ENCODE data around the gene PAH. TPM values are rescaled to one million over a fixed set of nuclear protein-coding genes. Genes with fewer than 3 reads are reported as not detected.

Gene PAH
- total RNA-seq, 2 experiments from 2014 or later, result not detected

DNA sequence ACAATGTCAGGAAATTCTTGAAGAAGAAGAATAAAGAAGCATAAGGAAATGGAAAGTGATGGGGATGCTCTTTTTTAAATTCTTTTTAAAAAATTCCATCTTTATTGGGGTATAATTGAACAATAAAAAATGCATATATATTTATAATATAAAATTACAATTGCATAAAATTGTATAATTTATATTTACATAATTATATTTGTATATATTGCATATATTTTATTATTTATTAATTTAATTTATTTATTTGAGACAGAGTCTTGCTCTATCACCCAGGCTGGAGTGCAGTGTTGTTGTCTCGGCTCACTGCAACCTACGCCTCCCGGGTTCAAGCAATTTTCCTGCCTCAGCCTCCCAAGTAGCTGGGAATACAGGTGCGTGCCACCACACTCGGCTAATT, 36.3 kb downstream of the PAH start:
- CTCF ChIA-PET, result no interaction called here
- Mint-ChIP-seq H3K27me3 (peaks cover 41% of the 10 kb centered on the region), H3K4me3 (no peak overlapping the region), H3K4me1 (ENCODE audit: low read depth) (no peaks in the 10 kb centered on the region), H3K36me3 (ENCODE audit: low read depth) (no peaks in the 10 kb centered on the region), H3K9me3 (no peaks in the 10 kb centered on the region), H3K27ac (no peak overlapping the region)
- POLR2A ChIA-PET, result no interaction called here
- no peak overlapping the region for H3K4me3 ChIP-seq (ENCODE audit: low read length)
- TF ChIP-seq, protein P1, sequence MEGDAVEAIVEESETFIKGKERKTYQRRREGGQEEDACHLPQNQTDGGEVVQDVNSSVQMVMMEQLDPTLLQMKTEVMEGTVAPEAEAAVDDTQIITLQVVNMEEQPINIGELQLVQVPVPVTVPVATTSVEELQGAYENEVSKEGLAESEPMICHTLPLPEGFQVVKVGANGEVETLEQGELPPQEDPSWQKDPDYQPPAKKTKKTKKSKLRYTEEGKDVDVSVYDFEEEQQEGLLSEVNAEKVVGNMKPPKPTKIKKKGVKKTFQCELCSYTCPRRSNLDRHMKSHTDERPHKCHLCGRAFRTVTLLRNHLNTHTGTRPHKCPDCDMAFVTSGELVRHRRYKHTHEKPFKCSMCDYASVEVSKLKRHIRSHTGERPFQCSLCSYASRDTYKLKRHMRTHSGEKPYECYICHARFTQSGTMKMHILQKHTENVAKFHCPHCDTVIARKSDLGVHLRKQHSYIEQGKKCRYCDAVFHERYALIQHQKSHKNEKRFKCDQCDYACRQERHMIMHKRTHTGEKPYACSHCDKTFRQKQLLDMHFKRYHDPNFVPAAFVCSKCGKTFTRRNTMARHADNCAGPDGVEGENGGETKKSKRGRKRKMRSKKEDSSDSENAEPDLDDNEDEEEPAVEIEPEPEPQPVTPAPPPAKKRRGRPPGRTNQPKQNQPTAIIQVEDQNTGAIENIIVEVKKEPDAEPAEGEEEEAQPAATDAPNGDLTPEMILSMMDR (IDR thresholded peaks at IDR 0.05), result no peak
- peaks cover 2% of the 10 kb centered on the region for H3K4me1 ChIP-seq (ENCODE audit: insufficient read depth, low read length)
- DNase-seq (no peak), ATAC-seq (ENCODE audit: poor library complexity) (no peak)
- no peak overlapping the region for H3K27ac ChIP-seq (ENCODE audit: low read depth in 1 of 2, low read length in 2 of 2)
- intact Hi-C loops (cut with DNase I, micrococcal nuclease), result no loop called here
- H3K36me3 ChIP-seq (ENCODE audit: insufficient read depth, low read length), result no peaks in the 10 kb centered on the region
- H3K9me3 ChIP-seq (ENCODE audit: control insufficient read depth in 1 of 2, insufficient read depth in 1 of 2, low read length in 2 of 2), result no peaks in the 10 kb centered on the region
- H3K27me3 ChIP-seq (ENCODE audit: control insufficient read depth in 1 of 2, insufficient read depth in 2 of 2, low read length in 2 of 2), result no peaks in the 10 kb centered on the region

DNA sequence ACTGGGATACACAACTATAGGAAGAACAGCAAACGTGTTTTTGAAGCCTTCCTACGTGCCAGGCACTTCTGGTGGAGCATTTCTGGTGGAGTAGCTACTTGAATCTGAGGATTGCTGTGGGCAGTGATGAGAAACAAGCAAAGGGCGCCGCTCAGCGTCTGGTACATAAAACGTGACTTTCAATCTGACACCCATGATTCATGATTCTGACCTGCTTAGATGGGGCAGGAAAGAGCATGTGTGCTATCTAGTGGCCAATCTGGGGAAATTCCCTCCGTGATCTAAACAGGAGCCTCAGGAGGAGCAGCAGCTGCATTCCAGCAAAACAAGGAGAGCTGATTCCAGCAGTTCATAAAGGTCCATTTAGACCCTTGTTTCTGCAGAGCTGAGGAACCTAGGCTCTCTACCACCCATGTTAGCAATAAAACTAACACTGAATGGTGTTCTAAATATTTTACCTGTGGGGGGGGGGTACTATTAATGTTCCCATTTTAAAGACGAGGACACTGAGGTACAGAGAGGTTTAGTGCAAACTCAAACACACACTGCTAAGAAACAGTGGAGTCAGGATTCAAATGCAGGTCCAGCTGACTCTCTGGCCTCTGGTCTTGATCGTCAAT, 37.8 kb downstream of the PAH start:
- DNase-seq (peak in 2 of 14 experiments; percentile 4 to 31), ATAC-seq (ENCODE audit: poor library complexity) (no peak)
- POLR2A ChIA-PET, result no interaction called here
- H3K9me3 Mint-ChIP-seq, result no peaks in the 10 kb centered on the region
- H3K36me3 ChIP-seq (ENCODE audit: insufficient read depth, low read length), result no peaks in the 10 kb centered on the region
- H3K27ac ChIP-seq (ENCODE audit: low read depth in 1 of 2, low read length in 2 of 2), result no peak overlapping the region
- H3K27ac Mint-ChIP-seq, result no peak overlapping the region
- CTCF ChIA-PET, result no interaction called here
- H3K4me1 Mint-ChIP-seq (ENCODE audit: low read depth), result no peaks in the 10 kb centered on the region
- H3K27me3 Mint-ChIP-seq, result peaks cover 41% of the 10 kb centered on the region
- peaks cover 2% of the 10 kb centered on the region for H3K4me1 ChIP-seq (ENCODE audit: insufficient read depth, low read length)
- TF ChIP-seq, protein P1 (IDR thresholded peaks at IDR 0.05), result no peak
- H3K4me3 ChIP-seq (ENCODE audit: low read length), result no peak overlapping the region
- intact Hi-C loops (cut with DNase I, micrococcal nuclease), result no loop called here
- H3K9me3 ChIP-seq (ENCODE audit: control insufficient read depth in 1 of 2, insufficient read depth in 1 of 2, low read length in 2 of 2), result no peaks in the 10 kb centered on the region
- no peak overlapping the region for H3K4me3 Mint-ChIP-seq
- H3K27me3 ChIP-seq (ENCODE audit: control insufficient read depth in 1 of 2, insufficient read depth in 2 of 2, low read length in 2 of 2), result no peaks in the 10 kb centered on the region
- H3K36me3 Mint-ChIP-seq (ENCODE audit: low read depth), result no peaks in the 10 kb centered on the region

DNA sequence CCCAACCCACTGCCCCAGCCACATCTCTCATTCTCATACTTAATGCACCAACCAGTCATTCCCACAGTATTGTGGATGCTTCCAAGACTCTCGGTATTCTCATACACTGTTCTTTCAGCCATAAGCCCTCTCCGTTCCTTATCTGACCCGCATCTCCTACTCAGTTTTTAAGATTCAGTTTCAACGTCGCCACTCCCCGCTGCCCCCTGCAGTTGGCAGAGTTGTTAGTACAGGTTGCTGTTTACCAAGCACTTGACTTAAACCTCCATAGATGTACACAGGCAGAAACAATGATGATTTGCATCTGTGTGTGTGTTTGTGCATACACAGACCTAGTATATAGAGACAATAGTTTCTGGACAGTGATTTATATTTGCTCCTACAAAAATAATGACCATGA, 40.2 kb downstream of the PAH start:
- H3K27me3 Mint-ChIP-seq, result peaks cover 32% of the 10 kb centered on the region
- no peak overlapping the region for H3K4me3 Mint-ChIP-seq
- no peak overlapping the region for H3K27ac Mint-ChIP-seq

More for the DNA sequence above, 40.2 kb downstream of the PAH start:
- no peaks in the 10 kb centered on the region for H3K9me3 Mint-ChIP-seq
- TF ChIP-seq, protein P1 (IDR thresholded peaks at IDR 0.05), result no peak
- DNase-seq, result no peak
- no peaks in the 10 kb centered on the region for H3K4me1 Mint-ChIP-seq (ENCODE audit: low read depth)
- Histone ChIP-seq H3K36me3 (ENCODE audit: insufficient read depth, low read length) (no peaks in the 10 kb centered on the region), H3K4me1 (ENCODE audit: insufficient read depth, low read length) (peaks cover 2% of the 10 kb centered on the region), H3K9me3 (ENCODE audit: control insufficient read depth in 1 of 2, insufficient read depth in 1 of 2, low read length in 2 of 2) (no peaks in the 10 kb centered on the region), H3K4me3 (ENCODE audit: low read length) (no peak overlapping the region), H3K27ac (ENCODE audit: low read depth in 1 of 2, low read length in 2 of 2) (no peak overlapping the region), H3K27me3 (ENCODE audit: control insufficient read depth in 1 of 2, insufficient read depth in 2 of 2, low read length in 2 of 2) (no peaks in the 10 kb centered on the region)
- intact Hi-C loops (cut with DNase I, micrococcal nuclease), result no loop called here
- no peaks in the 10 kb centered on the region for H3K36me3 Mint-ChIP-seq (ENCODE audit: low read depth)
- ChIA-PET CTCF (no interaction called here), POLR2A (no interaction called here)
- no peak for ATAC-seq (ENCODE audit: poor library complexity)

Data from CD4-positive, alpha-beta T cell (primary cell).